HG03457 (cell line): ENCODE results near the gene XRN1.
"Not testable (repeated sequence)": the region's sequence is repeated elsewhere in the genome, so short reads cannot be mapped to it uniquely, and the experiment has no call there.

ENCODE experiments used
- ATAC-seq: cut with Tn5 transposase; IDR thresholded peaks from one replicate; pipeline ENCODE4 v1.9.1; 2021; ENCODE audit warnings: moderate number of reproducible peaks; ENCODE audit not compliant: unreplicated experiment

Gene XRN1

GRCh38 chr3:142337994-142338393 lies 109.8 kb downstream of the XRN1 start:
- ATAC-seq = no peak

DNA sequence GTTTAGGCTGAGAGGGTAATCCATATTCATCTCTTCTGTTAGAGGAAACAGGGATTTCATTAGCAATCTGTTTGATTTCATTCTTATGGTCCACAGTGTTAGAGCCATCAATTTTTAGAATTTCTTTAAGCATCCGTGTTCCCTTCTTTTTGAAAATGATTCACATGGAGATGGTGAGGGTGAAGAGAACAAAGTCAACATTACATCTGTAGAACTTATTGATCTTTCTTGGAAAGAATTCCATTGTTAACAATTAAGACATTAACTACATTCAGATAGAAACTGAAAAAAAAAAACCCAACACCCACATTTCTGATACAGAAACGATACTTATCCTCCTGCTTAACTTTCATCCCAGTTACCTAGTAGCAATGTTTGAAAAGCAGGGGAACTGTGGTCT lies 115.4 kb downstream of the XRN1 start:
- no peak for ATAC-seq

GRCh38 chr3:142324275-142324953 lies 123.4 kb downstream of the XRN1 start:
- not testable (repeated sequence) for ATAC-seq

DNA sequence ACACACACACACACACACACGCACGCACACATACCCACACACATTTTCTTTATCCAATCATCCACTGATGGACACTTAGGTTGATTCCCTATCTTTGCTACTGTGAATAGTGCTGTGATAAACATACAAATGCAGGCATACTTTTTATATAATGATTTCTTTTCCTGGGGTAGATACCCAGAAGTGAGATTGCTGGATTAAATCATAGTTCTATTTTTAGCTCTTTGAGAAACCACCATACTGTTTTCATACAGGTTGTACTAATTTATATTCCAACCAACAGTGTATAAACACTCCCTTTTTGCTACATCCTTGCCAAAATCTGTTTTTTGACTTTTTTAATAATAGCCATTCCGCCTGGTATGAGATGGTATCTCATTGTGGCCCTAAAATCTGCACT lies 127.9 kb downstream of the XRN1 start:
- no peak for ATAC-seq

GRCh38 chr3:142319094-142319493 lies 128.7 kb downstream of the XRN1 start:
- ATAC-seq = no peak

GRCh38 chr3:142318331-142318730 lies 129.5 kb downstream of the XRN1 start:
- no peak for ATAC-seq

DNA sequence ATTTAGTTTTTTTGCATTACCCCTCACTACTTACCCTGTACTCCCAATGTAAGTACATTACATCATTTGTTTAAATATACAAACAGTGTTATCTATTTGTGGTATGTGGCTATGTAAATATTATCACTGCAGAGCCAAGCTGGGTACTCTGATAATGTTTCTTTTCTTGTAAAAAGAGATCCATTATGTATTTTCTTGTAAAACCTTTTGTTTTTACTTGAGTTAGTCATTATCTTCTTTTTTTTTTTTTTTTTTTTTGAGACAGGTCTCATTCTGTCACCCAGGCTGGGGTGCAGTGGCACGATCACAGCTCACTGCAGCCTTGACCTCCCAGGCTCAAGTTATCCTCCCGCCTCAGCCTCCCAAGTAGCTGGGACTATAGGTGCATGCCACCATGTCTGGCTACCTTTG lies 131.9 kb downstream of the XRN1 start:
- not testable (repeated sequence) for ATAC-seq

DNA sequence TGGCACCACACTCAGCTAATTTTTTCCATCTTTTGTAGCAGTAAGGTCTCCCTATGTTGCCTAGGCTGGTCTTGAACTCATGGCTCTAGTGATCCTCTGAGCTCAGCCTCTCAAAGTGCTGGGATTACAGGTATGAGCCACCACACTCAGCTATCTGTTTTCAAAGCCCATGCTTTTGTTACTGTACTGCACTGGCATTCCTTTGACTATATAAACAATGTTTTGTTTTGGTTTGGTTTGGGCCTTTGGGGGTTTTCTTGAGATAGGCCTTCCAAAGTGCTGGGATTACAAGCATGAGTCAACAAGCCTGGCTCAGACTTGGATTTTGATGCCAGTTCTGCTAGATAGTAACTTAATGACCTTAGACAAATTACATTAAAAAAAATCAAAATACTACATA lies 132.8 kb downstream of the XRN1 start:
- no peak for ATAC-seq

GRCh38 chr3:142310439-142310838 lies 137.4 kb downstream of the XRN1 start:
- no peak for ATAC-seq

DNA sequence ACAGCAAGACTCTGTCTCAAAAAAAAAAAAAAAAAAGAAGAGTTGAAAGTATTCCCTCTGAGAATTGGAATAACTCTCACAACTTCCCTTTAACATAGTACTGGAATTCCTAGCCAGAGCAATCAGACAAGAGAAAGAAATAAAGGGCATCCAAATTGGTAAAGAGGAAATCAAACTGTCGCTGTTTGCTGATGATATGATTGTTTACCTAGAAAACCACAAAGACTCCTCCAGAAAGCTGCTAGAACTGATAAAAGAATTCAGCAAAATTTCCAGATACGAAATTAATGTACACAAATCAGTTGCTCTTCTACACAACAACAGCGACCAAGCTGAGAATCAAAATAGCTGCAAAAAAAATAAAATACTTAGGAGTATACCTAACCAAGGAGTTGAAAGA lies 145.0 kb downstream of the XRN1 start:
- not testable (repeated sequence) for ATAC-seq

GRCh38 chr3:142298626-142299025 lies 149.2 kb downstream of the XRN1 start:
- ATAC-seq = no peak

DNA sequence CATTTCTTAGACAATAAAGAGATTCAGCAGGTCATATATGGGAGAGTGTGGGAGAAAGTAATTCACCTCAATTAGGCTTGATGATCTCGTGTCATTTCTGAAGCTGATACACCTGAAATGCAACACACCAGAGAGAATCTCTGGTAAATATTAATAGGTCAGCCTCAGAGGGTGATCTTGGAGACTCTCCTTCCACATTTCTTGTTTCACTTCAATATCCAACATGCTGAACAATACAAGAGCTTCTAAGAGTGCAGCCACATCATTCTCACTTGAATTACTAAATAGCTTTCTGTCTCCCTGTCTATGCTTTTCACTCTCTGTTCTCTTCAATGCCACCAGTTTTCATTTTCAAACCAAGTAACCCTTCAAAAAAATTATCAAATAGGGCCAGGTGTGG lies 151.3 kb downstream of the XRN1 start:
- no peak for ATAC-seq

DNA sequence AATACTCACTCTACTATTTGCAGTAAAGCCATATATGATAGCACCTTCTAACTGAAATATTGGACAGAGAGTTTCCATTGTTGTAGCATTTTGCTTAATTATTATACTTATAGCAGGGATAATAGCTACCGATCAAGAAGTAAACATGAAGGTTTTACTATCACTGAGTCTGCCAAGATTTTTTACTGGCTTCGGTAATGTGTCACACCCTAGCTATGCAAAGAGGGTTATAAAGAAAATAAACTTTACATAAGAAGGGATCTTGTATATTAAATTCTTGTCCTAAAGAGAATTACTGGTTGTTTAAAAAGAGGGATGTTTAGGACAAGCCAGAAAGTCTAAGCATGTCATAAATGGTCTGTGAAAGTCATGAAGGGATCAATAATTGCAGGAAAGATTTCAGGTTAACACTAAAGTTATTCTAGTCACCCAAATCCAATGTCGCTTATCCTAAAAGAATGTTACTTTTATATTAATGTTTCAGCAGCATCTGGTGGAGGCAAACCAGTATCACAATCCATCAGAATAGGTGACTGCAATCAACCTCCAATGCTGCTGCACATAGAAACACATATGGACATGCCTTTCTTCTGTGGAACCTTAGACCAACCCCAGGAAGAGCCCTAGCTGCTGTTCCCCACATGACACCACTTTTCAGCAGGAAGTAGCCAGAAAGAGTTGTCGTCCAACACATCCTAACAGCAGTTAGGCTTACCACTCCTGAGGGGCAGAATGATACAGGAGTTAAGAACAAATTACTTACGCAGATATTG lies 159.8 kb downstream of the XRN1 start:
- no peak for ATAC-seq

GRCh38 chr3:142285083-142285517 lies 162.7 kb downstream of the XRN1 start:
- no peak for ATAC-seq

DNA sequence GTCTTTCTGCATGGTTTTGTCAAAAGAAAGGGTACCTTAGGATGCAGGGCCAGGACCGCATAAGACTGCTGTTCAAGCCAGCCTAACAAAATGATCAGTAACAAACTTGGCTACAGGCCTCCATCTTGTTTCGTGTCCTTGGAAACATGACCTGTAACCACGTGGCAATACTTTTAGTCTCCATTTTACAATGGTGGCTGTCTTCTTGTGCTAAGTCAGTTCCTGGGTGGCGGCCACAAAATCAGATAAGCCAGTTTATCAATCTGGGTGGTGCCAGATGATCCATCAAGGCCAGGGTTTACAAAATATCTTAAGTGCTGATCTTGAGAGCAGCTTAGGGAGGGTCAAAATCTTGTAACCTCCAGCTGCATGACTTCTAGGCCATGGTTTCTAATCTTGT lies 165.3 kb downstream of the XRN1 start:
- ATAC-seq = no peak

GRCh38 chr3:142281474-142281873 lies 166.4 kb downstream of the XRN1 start:
- ATAC-seq = no peak

GRCh38 chr3:142279965-142280590 lies 167.8 kb downstream of the XRN1 start:
- no peak for ATAC-seq

GRCh38 chr3:142278451-142278850 lies 169.4 kb downstream of the XRN1 start:
- no peak for ATAC-seq

DNA sequence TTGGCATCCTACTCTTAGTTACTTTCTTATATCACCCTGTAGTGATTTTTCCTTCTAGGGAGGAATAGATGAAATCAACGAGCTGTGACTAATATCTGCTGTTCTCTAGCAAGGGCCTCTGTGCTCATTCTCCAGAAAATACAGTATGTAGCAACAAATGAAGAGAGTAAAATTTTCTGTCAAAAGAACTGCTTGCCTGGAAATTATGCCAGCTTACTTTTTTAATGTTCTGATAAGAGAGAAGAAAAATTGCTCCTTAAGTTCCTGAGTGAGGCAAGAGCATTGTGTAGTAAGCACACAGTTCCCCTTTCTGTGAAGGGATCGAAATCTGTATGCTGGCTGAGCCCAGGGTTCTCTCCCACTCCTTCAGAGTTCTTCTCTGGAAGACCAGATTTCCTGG lies 171.1 kb downstream of the XRN1 start:
- no peak for ATAC-seq

DNA sequence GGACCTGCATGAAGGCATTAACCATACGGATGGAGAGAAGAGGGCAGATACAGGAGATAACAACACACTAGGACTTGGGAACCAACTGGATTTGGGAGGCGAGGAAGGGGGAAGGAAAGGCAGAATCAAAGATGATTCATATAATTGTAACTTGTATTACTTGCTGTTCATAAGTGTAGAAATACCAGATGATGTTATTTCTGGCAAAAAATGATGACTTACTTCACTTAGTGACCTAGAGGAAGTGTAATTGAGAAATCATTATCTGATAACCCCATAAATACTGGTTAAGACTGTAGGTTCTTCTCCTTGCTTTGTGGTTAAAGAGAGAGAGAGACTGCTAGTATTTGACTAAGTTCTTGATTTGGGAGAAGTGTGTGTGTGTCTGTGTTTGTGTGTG lies 172.0 kb downstream of the XRN1 start:
- ATAC-seq = no peak

DNA sequence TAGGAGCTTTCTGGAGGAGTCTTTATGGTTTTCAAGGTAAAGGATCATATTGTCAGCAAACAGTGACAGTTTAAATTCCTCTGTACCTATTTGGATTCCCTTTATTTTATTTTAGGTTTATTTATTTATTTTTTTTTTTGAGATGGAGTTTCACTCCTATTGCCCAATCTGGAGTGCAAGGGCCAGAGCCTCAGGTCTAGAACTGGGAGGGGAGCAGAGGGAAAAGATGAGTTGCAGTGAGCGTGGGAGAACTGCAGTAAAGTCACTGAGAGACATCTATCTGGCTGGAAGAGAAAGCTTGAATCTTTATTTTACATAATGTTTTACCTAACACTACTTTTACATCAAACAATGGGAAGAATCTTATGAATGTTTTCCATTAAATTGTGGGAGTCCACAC lies 172.9 kb downstream of the XRN1 start:
- no peak for ATAC-seq

DNA sequence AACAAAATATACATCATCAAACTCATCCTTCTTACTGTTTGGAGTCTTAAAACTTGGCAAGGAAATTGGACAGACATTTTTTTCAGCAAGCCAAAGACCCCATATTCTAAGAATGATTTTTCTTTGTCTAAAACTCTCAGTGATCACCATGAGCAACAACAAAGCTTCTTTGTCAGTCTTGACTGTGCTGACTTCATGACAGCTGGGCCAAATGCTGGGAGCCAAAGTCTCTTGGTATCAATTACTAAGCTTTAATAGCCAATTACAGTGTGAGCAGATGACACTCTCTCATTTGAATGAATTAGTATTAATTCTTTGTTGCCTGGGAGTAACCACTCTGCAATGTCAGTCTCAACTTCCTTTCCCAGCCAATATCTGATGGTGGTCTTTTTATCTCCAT lies 174.3 kb downstream of the XRN1 start:
- no peak for ATAC-seq
